ENCODE data around the gene GYPA.

Gene GYPA

GRCh38 chr4:144115519-144115918 is 25.0 kb downstream of the GYPA start:
- no peak for TF ChIP-seq SIN3A (IDR thresholded peaks at IDR 0.05; ENCODE audit: borderline replicate concordance, insufficient read depth, low read length)
- TF ChIP-seq POLR2AphosphoS5 (IDR thresholded peaks at IDR 0.05; ENCODE audit: low read depth, low read length) = no peak
- no peak for TF ChIP-seq FOXP2 (optimal IDR thresholded peaks at IDR 0.05; ENCODE audit: borderline replicate concordance, extremely low read depth, extremely low read length, insufficient read depth)
- TF ChIP-seq TAF1 (IDR thresholded peaks at IDR 0.05; ENCODE audit: borderline replicate concordance, insufficient read depth, low read length) = no peak
- TF ChIP-seq REST (IDR thresholded peaks at IDR 0.05; ENCODE audit: insufficient read depth in 1 of 2, low read depth in 2 of 2, low read length in 2 of 2) = no peak

- TF ChIP-seq REST (IDR thresholded peaks at IDR 0.05; ENCODE audit: insufficient read depth in 1 of 2, low read depth in 2 of 2, low read length in 2 of 2) = no peak
- TF ChIP-seq TAF1 (IDR thresholded peaks at IDR 0.05; ENCODE audit: borderline replicate concordance, insufficient read depth, low read length) = no peak
- TF ChIP-seq SIN3A (IDR thresholded peaks at IDR 0.05; ENCODE audit: borderline replicate concordance, insufficient read depth, low read length) = no peak
- no peak for TF ChIP-seq FOXP2 (optimal IDR thresholded peaks at IDR 0.05; ENCODE audit: borderline replicate concordance, extremely low read depth, extremely low read length, insufficient read depth)
- no peak for TF ChIP-seq POLR2AphosphoS5 (IDR thresholded peaks at IDR 0.05; ENCODE audit: low read depth, low read length)
Measured at GRCh38 chr4:144113546-144113945, 27.0 kb downstream of the GYPA start.

GRCh38 chr4:144104509-144105130 is 35.9 kb downstream of the GYPA start:
- no peak for TF ChIP-seq POLR2AphosphoS5 (IDR thresholded peaks at IDR 0.05; ENCODE audit: low read depth, low read length)
- TF ChIP-seq TAF1 (IDR thresholded peaks at IDR 0.05; ENCODE audit: borderline replicate concordance, insufficient read depth, low read length) = no peak
- TF ChIP-seq FOXP2 (optimal IDR thresholded peaks at IDR 0.05; ENCODE audit: borderline replicate concordance, extremely low read depth, extremely low read length, insufficient read depth) = no peak
- TF ChIP-seq REST (IDR thresholded peaks at IDR 0.05; ENCODE audit: insufficient read depth in 1 of 2, low read depth in 2 of 2, low read length in 2 of 2) = no peak
- TF ChIP-seq SIN3A (IDR thresholded peaks at IDR 0.05; ENCODE audit: borderline replicate concordance, insufficient read depth, low read length) = no peak

GRCh38 chr4:144090744-144091143 is 49.8 kb downstream of the GYPA start:
- TF ChIP-seq POLR2AphosphoS5 (IDR thresholded peaks at IDR 0.05; ENCODE audit: low read depth, low read length) = no peak
- TF ChIP-seq FOXP2 (optimal IDR thresholded peaks at IDR 0.05; ENCODE audit: borderline replicate concordance, extremely low read depth, extremely low read length, insufficient read depth) = no peak
- no peak for TF ChIP-seq SIN3A (IDR thresholded peaks at IDR 0.05; ENCODE audit: borderline replicate concordance, insufficient read depth, low read length)
- no peak for TF ChIP-seq TAF1 (IDR thresholded peaks at IDR 0.05; ENCODE audit: borderline replicate concordance, insufficient read depth, low read length)
- TF ChIP-seq REST (IDR thresholded peaks at IDR 0.05; ENCODE audit: insufficient read depth in 1 of 2, low read depth in 2 of 2, low read length in 2 of 2) = no peak

Data from PFSK-1 (cell line).